Esophagus squamous epithelium (tissue), 4 donors: ENCODE data around the gene VRK3.

ENCODE experiments used
- CTCF ChIP-seq, 6 experiments: fragments of 450-650 bp in 4 of 6; fragments of 200-600 bp in 2 of 6; sonication (generic) in 2 of 6; IDR thresholded peaks; one replicate each; pipeline ENCODE4 v1.5.1; 2016 to 2019; ENCODE audit warnings: antibody characterized with exemption in 6 of 6, mild to moderate bottlenecking in 4 of 6, moderate library complexity in 4 of 6
- POLR2A ChIP-seq, 4 donors: fragments of 450-650 bp; IDR thresholded peaks; one replicate each; pipeline ENCODE4 v1.6.1; 2017; ENCODE audit warnings: antibody characterized with exemption in 4 of 4, mild to moderate bottlenecking in 4 of 4, moderate library complexity in 3 of 4

DNA sequence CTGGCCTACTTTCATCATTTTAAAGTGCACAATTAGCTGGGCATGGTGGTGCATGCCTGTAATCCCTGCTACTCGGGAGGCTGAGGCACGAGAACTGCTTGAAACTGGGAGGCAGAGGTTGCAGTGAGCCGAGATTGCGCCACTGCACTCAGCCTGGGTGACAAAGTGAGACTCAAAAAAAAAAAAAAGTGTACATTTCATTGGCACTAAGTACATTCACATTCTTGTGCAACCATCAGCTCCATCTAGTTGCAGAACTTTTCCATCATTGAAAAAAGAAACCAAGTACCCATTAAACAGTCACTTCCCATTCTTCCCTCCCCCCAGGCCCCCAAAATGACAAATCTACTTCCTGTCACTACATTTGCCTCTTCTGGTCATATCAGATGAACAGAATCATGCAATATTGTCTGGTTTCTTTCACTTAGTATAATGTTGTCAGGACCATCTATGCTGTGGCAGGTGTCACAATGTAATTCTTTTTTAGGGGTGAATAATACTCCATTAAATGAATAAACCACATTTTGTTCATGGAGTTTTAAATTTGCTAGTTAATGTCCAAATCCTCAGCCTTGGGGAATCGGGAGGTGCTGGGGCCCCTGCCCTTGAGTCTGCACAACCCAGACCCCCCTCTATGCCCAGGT is 56.8 kb downstream of the VRK3 start:
- TF ChIP-seq CTCF (IDR thresholded peaks at IDR 0.05) (no peak), POLR2A (IDR thresholded peaks at IDR 0.05) (no peak)
